OCI-M2 (cell line): ENCODE data around the gene ICAM4.
"Not testable (repeated sequence)": the region's sequence is repeated elsewhere in the genome, so short reads cannot be mapped to it uniquely, and the experiment has no call there.

Source experiments
- DNase-seq: peaks from one replicate; lab custom pipeline; 2025; ENCODE audit not compliant: unreplicated experiment; lab: John Stamatoyannopoulos, UW

Gene ICAM4

GRCh38 chr19:10286803-10287737, at the start of gene ICAM4:
Gene ICAM4 (plus strand): TSS chr19:10286955. CDS start chr19:10287013, 58 bp downstream.
- DNase-seq: peak; percentile 99

GRCh38 chr19:10237702-10238101, 49.1 kb upstream of the ICAM4 start:
- DNase-seq: no peak

GRCh38 chr19:10238172-10238783, 48.5 kb upstream of the ICAM4 start:
- DNase-seq: no peak

GRCh38 chr19:10241826-10242449, 44.8 kb upstream of the ICAM4 start:
- DNase-seq: not testable (repeated sequence)

- DNase-seq: no peak
Observed at GRCh38 chr19:10243606-10244005, 43.1 kb upstream of the ICAM4 start.

GRCh38 chr19:10245189-10245939, 41.4 kb upstream of the ICAM4 start:
- DNase-seq: no peak

- no peak for DNase-seq
Observed at GRCh38 chr19:10246511-10246910, 40.2 kb upstream of the ICAM4 start.

- DNase-seq: peak; percentile 100
Observed at GRCh38 chr19:10251792-10252694, 34.7 kb upstream of the ICAM4 start, which contains the start of gene MRPL4. Gene MRPL4 (plus strand): TSS chr19:10252214. CDS start chr19:10252254, 40 bp downstream.

- DNase-seq: no peak
Observed at GRCh38 chr19:10252707-10253106, 34.0 kb upstream of the ICAM4 start.

GRCh38 chr19:10254244-10254643, 32.5 kb upstream of the ICAM4 start:
- no peak for DNase-seq

GRCh38 chr19:10255358-10255757, 31.4 kb upstream of the ICAM4 start:
- no peak for DNase-seq

- no peak for DNase-seq
Observed at GRCh38 chr19:10256551-10256950, 30.2 kb upstream of the ICAM4 start.

GRCh38 chr19:10256970-10257615, 29.7 kb upstream of the ICAM4 start:
- DNase-seq: no peak

GRCh38 chr19:10258080-10258710, 28.6 kb upstream of the ICAM4 start:
- DNase-seq: no peak

GRCh38 chr19:10259162-10259905, 27.4 kb upstream of the ICAM4 start:
- peak; percentile 98 for DNase-seq

GRCh38 chr19:10260141-10260584, 26.6 kb upstream of the ICAM4 start:
- no peak for DNase-seq

GRCh38 chr19:10262771-10263170, 24.0 kb upstream of the ICAM4 start:
- no peak for DNase-seq

GRCh38 chr19:10266706-10267105, 20.0 kb upstream of the ICAM4 start:
- no peak for DNase-seq
